A549 (cell line): ENCODE data around the gene CCDC40. TPM values are rescaled to one million over a fixed set of nuclear protein-coding genes. Genes with fewer than 3 reads are reported as not detected.
A peak's percentile ranks its signal among the peaks of the same experiment; 100 is the strongest.

Experiments used
- BCL3 ChIP-seq: fragments of >200 bp; sonication (Bioruptor Twin); formaldehyde crosslinking; IDR thresholded peaks from 3 replicates; pipeline ENCODE4 v1.6.1; 2016
- BHLHE40 ChIP-seq: IDR thresholded peaks from 2 replicates; pipeline ENCODE4 v1.6.1; 2012; ENCODE audit warnings: low read depth, low read length, inconsistent platforms
- CBX2 ChIP-seq: fragments of 200-600 bp; sonication (generic); IDR thresholded peaks from 2 replicates; pipeline ENCODE4 v1.6.1; 2016; ENCODE audit warnings: low read depth, mild to moderate bottlenecking, borderline replicate concordance
- CBX8 ChIP-seq: fragments of 200-600 bp; sonication (generic); IDR thresholded peaks from 2 replicates; pipeline ENCODE4 v1.6.1; 2016
- CHD2 ChIP-seq: fragments of 150-350 bp; IDR thresholded peaks from 2 replicates; pipeline ENCODE4 v1.6.1; 2014; ENCODE audit warnings: low read length; ENCODE audit not compliant: partially characterized antibody
- E2F6 ChIP-seq: IDR thresholded peaks from 2 replicates; pipeline ENCODE4 v1.6.1; 2012; ENCODE audit warnings: low read depth, borderline replicate concordance
- EHMT2 ChIP-seq: fragments of 200-600 bp; sonication (generic); IDR thresholded peaks from 2 replicates; pipeline ENCODE4 v1.6.1; 2016; ENCODE audit warnings: antibody characterized with exemption, low read depth, mild to moderate bottlenecking, moderate library complexity
- ESRRA ChIP-seq: fragments of 150-350 bp; IDR thresholded peaks from 2 replicates; pipeline ENCODE4 v1.6.1; 2014; ENCODE audit warnings: mild to moderate bottlenecking, low read length, borderline replicate concordance
- FOSB ChIP-seq: fragments of 250-450 bp; sonication (Bioruptor Pico); IDR thresholded peaks from 2 replicates; pipeline ENCODE4 v1.5.0; 2020; ENCODE audit warnings: mild to moderate bottlenecking, moderate library complexity
- FOSL2 ChIP-seq, 2 experiments: fragments of 450-650 bp in 1 of 2; fragments of >200 bp in 1 of 2; sonication (Bioruptor Twin) in 1 of 2; formaldehyde crosslinking; IDR thresholded peaks; 2 replicates each; pipeline versions ENCODE4 v1.5.0 to v1.6.1; 2016 to 2020; ENCODE audit warnings: mild to moderate bottlenecking in 1 of 2, moderate library complexity in 1 of 2
- GATA3 ChIP-seq: IDR thresholded peaks from 2 replicates; pipeline ENCODE4 v1.6.1; 2012; ENCODE audit warnings: borderline replicate concordance
- HES2 ChIP-seq: fragments of >200 bp; sonication (Bioruptor Twin); formaldehyde crosslinking; IDR thresholded peaks from 2 replicates; pipeline ENCODE4 v1.6.1; 2016
- HEYL ChIP-seq: fragments of 250-450 bp; sonication (Bioruptor Pico); IDR thresholded peaks from 2 replicates; pipeline ENCODE4 v1.8.0; 2021; ENCODE audit warnings: mild to moderate bottlenecking, moderate library complexity
- HOXA7 ChIP-seq: fragments of 250-450 bp; sonication (Bioruptor Pico); IDR thresholded peaks from 2 replicates; pipeline ENCODE4 v1.5.0; 2020; ENCODE audit warnings: mild to moderate bottlenecking, moderate library complexity
- HOXB13 ChIP-seq: fragments of 250-450 bp; sonication (Bioruptor Pico); IDR thresholded peaks from 2 replicates; pipeline ENCODE4 v1.5.0; 2020; ENCODE audit warnings: low read depth, mild to moderate bottlenecking, moderate library complexity
- HOXB5 ChIP-seq: fragments of 250-450 bp; sonication (Bioruptor Pico); IDR thresholded peaks from 2 replicates; pipeline ENCODE4 v1.5.0; 2020; ENCODE audit warnings: mild to moderate bottlenecking, moderate library complexity
- JUN ChIP-seq, 2 experiments: fragments of >200 bp; sonication (Bioruptor Twin); formaldehyde crosslinking; IDR thresholded peaks; 2 replicates in 1 of 2; 3 replicates in 1 of 2; pipeline ENCODE4 v1.6.1; 2016 to 2017
- KDM1A ChIP-seq: fragments of 200-600 bp; sonication (generic); IDR thresholded peaks from 2 replicates; pipeline ENCODE4 v1.6.1; 2016; ENCODE audit warnings: low read depth, mild to moderate bottlenecking
- KDM5A ChIP-seq: fragments of 200-600 bp; sonication (generic); IDR thresholded peaks from 2 replicates; pipeline ENCODE4 v1.6.1; 2016; ENCODE audit warnings: antibody characterized with exemption, mild to moderate bottlenecking
- MAFK ChIP-seq: fragments of 450-650 bp; IDR thresholded peaks from 2 replicates; pipeline ENCODE4 v1.6.1; 2014; ENCODE audit not compliant: partially characterized antibody
- MAZ ChIP-seq: fragments of 150-350 bp; IDR thresholded peaks from 2 replicates; pipeline ENCODE4 v1.6.1; 2014; ENCODE audit warnings: antibody characterized with exemption, low read depth, low read length, borderline replicate concordance
- NFE2L2 ChIP-seq: fragments of 150-350 bp; conservative IDR thresholded peaks from 2 replicates; pipeline ENCODE4 v1.6.1; 2014; ENCODE audit warnings: low read length
- NPAS2 ChIP-seq: fragments of 250-450 bp; sonication (Bioruptor Pico); IDR thresholded peaks from 2 replicates; pipeline ENCODE4 v1.8.0; 2022; ENCODE audit warnings: mild to moderate bottlenecking, moderate library complexity, borderline replicate concordance
- PHF8 ChIP-seq: fragments of 200-600 bp; sonication (generic); IDR thresholded peaks from 2 replicates; pipeline ENCODE4 v1.6.1; 2016; ENCODE audit warnings: low read depth, mild to moderate bottlenecking, antibody characterized with exemption, moderate library complexity, borderline replicate concordance
- POLR2A ChIP-seq: IDR thresholded peaks from 2 replicates; pipeline ENCODE4 v1.6.1; 2012; ENCODE audit warnings: mild to moderate bottlenecking, low read length
- RARB ChIP-seq: fragments of 250-450 bp; sonication (Bioruptor Pico); IDR thresholded peaks from 2 replicates; pipeline ENCODE4 v1.8.0; 2021; ENCODE audit warnings: mild to moderate bottlenecking, moderate library complexity
- REST ChIP-seq: fragments of 200-600 bp; sonication (generic); IDR thresholded peaks from 2 replicates; pipeline ENCODE4 v1.6.1; 2016; ENCODE audit warnings: antibody characterized with exemption, mild to moderate bottlenecking, moderate library complexity
- RNF2 ChIP-seq: fragments of 200-600 bp; sonication (generic); IDR thresholded peaks from 2 replicates; pipeline ENCODE4 v1.6.1; 2016; ENCODE audit warnings: low read depth, mild to moderate bottlenecking, antibody characterized with exemption, moderate library complexity, borderline replicate concordance
- USF2 ChIP-seq: fragments of 450-650 bp; IDR thresholded peaks from 2 replicates; pipeline ENCODE4 v1.6.1; 2014; ENCODE audit warnings: antibody characterized with exemption
- ZC3H11A ChIP-seq: fragments of 450-650 bp; IDR thresholded peaks from 2 replicates; pipeline ENCODE4 v1.6.1; 2014; ENCODE audit warnings: antibody characterized with exemption, mild to moderate bottlenecking
- ZNF302 ChIP-seq: fragments of 250-450 bp; sonication (Bioruptor Pico); IDR thresholded peaks from 2 replicates; pipeline ENCODE4 v1.9.0; 2021; ENCODE audit warnings: inconsistent platforms, mild to moderate bottlenecking, moderate library complexity
- polyA plus RNA-seq, 4 experiments: library from polyadenylated mRNA; depleted of rRNA in 3 of 4; stranded (reverse); fragments of >200 nt; fragmentation: RNase III in 1 of 4; extraction: RNeasy Plus Mini Kit Qiagen cat#74134 plus additional on column Dnase treatment in 1 of 4; gene quantifications; 2 replicates in 3 of 4; 3 replicates in 1 of 4; pipeline ENCODE4 v1.2.3, GENCODE V29; 2011 to 2017
- TF ChIP-seq, protein P1 (sequence below): fragments of 250-450 bp; sonication (Bioruptor Pico); IDR thresholded peaks from 2 replicates; pipeline ENCODE4 v1.5.0; 2021; ENCODE audit warnings: mild to moderate bottlenecking, moderate library complexity, borderline replicate concordance
- TF ChIP-seq, protein P2 (sequence below): fragments of 250-450 bp; sonication (Bioruptor Pico); IDR thresholded peaks from 2 replicates; pipeline ENCODE4 v1.5.0; 2020; ENCODE audit warnings: low read depth, mild to moderate bottlenecking, moderate library complexity

CCDC40 gene
- polyA plus RNA-seq, 2 of the 4 experiments (the other 2 are of a cell fraction): 5.9 to 11.3 TPM

- TF ChIP-seq REST (peak; percentile 96), HEYL (no peak), HOXB5 (CRISPR knock-in tag) (no peak), FOSL2 (IDR thresholded peaks at IDR 0.05) (no peak), FOSL2 (CRISPR knock-in tag; IDR thresholded peaks at IDR 0.05) (no peak), ESRRA (no peak), NPAS2 (CRISPR knock-in tag) (no peak), NFE2L2 (no peak), GATA3 (peak; percentile 55), MAFK (no peak), JUN (IDR thresholded peaks at IDR 0.05) (peak; percentile 69 to 98), ZC3H11A (no peak), POLR2A (peak; percentile 97), MAZ (no peak), CBX2 (no peak), CHD2 (peak; percentile 97), HES2 (no peak), FOSB (CRISPR knock-in tag) (no peak), KDM1A (no peak), PHF8 (peak; percentile 83), HOXA7 (CRISPR knock-in tag) (no peak), USF2 (peak; percentile 90), ZNF302 (CRISPR knock-in tag) (no peak), BHLHE40 (peak; percentile 92), CBX8 (no peak), BCL3 (peak; percentile 95), EHMT2 (no peak), HOXB13 (CRISPR knock-in tag) (no peak), KDM5A (no peak), E2F6 (peak; percentile 41), RARB (CRISPR knock-in tag) (no peak), RNF2 (no peak)
- TF ChIP-seq, protein P1, sequence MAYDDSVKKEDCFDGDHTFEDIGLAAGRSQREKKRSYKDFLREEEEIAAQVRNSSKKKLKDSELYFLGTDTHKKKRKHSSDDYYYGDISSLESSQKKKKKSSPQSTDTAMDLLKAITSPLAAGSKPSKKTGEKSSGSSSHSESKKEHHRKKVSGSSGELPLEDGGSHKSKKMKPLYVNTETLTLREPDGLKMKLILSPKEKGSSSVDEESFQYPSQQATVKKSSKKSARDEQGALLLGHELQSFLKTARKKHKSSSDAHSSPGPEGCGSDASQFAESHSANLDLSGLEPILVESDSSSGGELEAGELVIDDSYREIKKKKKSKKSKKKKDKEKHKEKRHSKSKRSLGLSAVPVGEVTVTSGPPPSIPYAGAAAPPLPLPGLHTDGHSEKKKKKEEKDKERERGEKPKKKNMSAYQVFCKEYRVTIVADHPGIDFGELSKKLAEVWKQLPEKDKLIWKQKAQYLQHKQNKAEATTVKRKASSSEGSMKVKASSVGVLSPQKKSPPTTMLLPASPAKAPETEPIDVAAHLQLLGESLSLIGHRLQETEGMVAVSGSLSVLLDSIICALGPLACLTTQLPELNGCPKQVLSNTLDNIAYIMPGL (CRISPR knock-in tag): no peak
- TF ChIP-seq, protein P2, sequence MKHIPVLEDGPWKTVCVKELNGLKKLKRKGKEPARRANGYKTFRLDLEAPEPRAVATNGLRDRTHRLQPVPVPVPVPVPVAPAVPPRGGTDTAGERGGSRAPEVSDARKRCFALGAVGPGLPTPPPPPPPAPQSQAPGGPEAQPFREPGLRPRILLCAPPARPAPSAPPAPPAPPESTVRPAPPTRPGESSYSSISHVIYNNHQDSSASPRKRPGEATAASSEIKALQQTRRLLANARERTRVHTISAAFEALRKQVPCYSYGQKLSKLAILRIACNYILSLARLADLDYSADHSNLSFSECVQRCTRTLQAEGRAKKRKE: no peak
Observed at GRCh38 chr17:80147035-80147822, 110.8 kb downstream of the CCDC40 start, which contains the start of gene EIF4A3 (continued).
